ENCODE measurements around the gene SIGLEC9. TPM values are rescaled to one million over a fixed set of nuclear protein-coding genes. Genes with fewer than 3 reads are reported as not detected.

SIGLEC9 gene
- total RNA-seq, 1 experiment from 2014 or later = not detected

DNA sequence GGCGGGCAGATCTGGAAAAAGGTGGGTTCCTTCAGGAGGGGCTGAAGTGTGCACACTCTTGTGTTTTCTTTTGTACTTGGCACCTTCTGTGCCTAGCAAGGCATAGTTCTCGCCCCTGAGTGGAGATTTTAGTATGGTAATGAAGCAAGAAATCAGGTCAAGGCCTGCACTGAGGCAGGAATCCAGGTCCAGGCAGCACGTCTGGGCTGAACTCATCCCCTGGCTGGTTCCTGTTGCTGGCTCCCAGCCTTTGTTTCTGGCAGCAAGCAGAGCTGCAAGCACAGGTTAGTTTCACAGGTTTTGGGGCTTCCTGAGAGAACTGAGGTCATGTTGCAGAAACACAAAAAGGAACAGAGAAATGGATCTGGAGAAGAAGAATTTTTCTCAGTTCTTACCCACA is 38.6 kb downstream of the SIGLEC9 start:
- no peaks in the 10 kb centered on the region for H3K36me3 ChIP-seq (ENCODE audit: control insufficient read depth in 1 of 2, insufficient read depth in 2 of 2, low read length in 2 of 2)
- no peaks in the 10 kb centered on the region for H4K20me1 ChIP-seq (ENCODE audit: insufficient read depth)
- no peak overlapping the region for H3K4me3 ChIP-seq (replicated peaks in 1 of 2; ENCODE audit: low read depth in 1 of 2, low read length in 2 of 2)
- no peak overlapping the region for H3K27ac ChIP-seq (ENCODE audit: low read depth, low read length)
- H3K4me1 ChIP-seq (ENCODE audit: control insufficient read depth in 1 of 2, insufficient read depth in 2 of 2, low read length in 2 of 2) = peaks cover 0 to 6% of the 10 kb centered on the region in 2 experiments; a peak in 1 of 4 replicates
- no peak overlapping the region for H2AFZ ChIP-seq (ENCODE audit: low read depth, low read length, poor library complexity, severe bottlenecking)
- no peaks in the 10 kb centered on the region for H3K79me2 ChIP-seq (ENCODE audit: insufficient read depth, low read length)
- no peak overlapping the region for H3K9ac ChIP-seq (ENCODE audit: low read length)
- POLR2A ChIA-PET = no interaction called here
- no peaks in the 10 kb centered on the region for H3K9me2 ChIP-seq (ENCODE audit: insufficient read depth)
- CTCF ChIA-PET = no interaction called here
- intact Hi-C loops (cut with micrococcal nuclease) = no loop called here
- no peaks in the 10 kb centered on the region for H3K27me3 ChIP-seq (ENCODE audit: insufficient read depth, low read length)
- H3K4me2 ChIP-seq (ENCODE audit: low read length) = no peak overlapping the region
- ATAC-seq = no peak
- no peak for DNase-seq (ENCODE audit: low read depth, low spot score)
- no TSS peak for BruUV-seq (replicated peaks)
- RAD21 ChIA-PET (ENCODE audit: low non-redundant PET in 1 of 2, low total read pairs in 2 of 2, uncharacterized antibody in 2 of 2, unreplicated experiment in 2 of 2) = no interaction called here
- no peaks in the 10 kb centered on the region for H3K9me3 ChIP-seq (ENCODE audit: control insufficient read depth in 1 of 2, insufficient read depth in 1 of 2, low read depth in 1 of 2, low read length in 2 of 2)
- TF ChIP-seq EZH2phosphoT487 (IDR thresholded peaks at IDR 0.05; ENCODE audit: borderline replicate concordance) = no peak
- TF ChIP-seq SIN3A (IDR thresholded peaks at IDR 0.05; ENCODE audit: low read depth) = no peak
- no peak for TF ChIP-seq ZNF274 (IDR thresholded peaks at IDR 0.05; ENCODE audit: low read depth, low read length)
- no peak for TF ChIP-seq JUND (IDR thresholded peaks at IDR 0.05)
- no peak for TF ChIP-seq TCF7L2 (IDR thresholded peaks at IDR 0.05; ENCODE audit: borderline replicate concordance, extremely low read depth, insufficient read depth, insufficient read length)

GRCh38 chr19:51164215-51164614 is 39.5 kb downstream of the SIGLEC9 start:
- POLR2A ChIA-PET = no interaction called here
- no peak overlapping the region for H3K9ac ChIP-seq (ENCODE audit: low read length)
- DNase-seq (ENCODE audit: low read depth, low spot score) (no peak), ATAC-seq (no peak)
- H4K20me1 ChIP-seq (ENCODE audit: insufficient read depth) = no peaks in the 10 kb centered on the region
- BruUV-seq (replicated peaks) = no TSS peak
- H2AFZ ChIP-seq (ENCODE audit: low read depth, low read length, poor library complexity, severe bottlenecking) = peak overlapping the region; percentile 76
- H3K4me1 ChIP-seq (ENCODE audit: control insufficient read depth in 1 of 2, insufficient read depth in 2 of 2, low read length in 2 of 2) = peaks cover 0 to 6% of the 10 kb centered on the region in 2 experiments; a peak in 1 of 4 replicates
- no peaks in the 10 kb centered on the region for H3K36me3 ChIP-seq (ENCODE audit: control insufficient read depth in 1 of 2, insufficient read depth in 2 of 2, low read length in 2 of 2)
- CTCF ChIA-PET = no interaction called here
- H3K4me2 ChIP-seq (ENCODE audit: low read length) = no peak overlapping the region
- H3K27me3 ChIP-seq (ENCODE audit: insufficient read depth, low read length) = no peaks in the 10 kb centered on the region
- intact Hi-C loops (cut with micrococcal nuclease) = no loop called here
- TF ChIP-seq ELF1 (IDR thresholded peaks at IDR 0.05; ENCODE audit: borderline replicate concordance, low read depth) = no peak
- TF ChIP-seq FOSL1 (IDR thresholded peaks at IDR 0.05; ENCODE audit: low read depth) = no peak
- TF ChIP-seq EGR1 (IDR thresholded peaks at IDR 0.05; ENCODE audit: low read depth) = no peak
- no peak for TF ChIP-seq REST (IDR thresholded peaks at IDR 0.05; ENCODE audit: low read depth)
- no peak for TF ChIP-seq CBX3 (IDR thresholded peaks at IDR 0.05; ENCODE audit: low read depth)
- no peak for TF ChIP-seq EZH2phosphoT487 (IDR thresholded peaks at IDR 0.05; ENCODE audit: borderline replicate concordance)
- no peak for TF ChIP-seq TCF7L2 (IDR thresholded peaks at IDR 0.05; ENCODE audit: borderline replicate concordance, extremely low read depth, insufficient read depth, insufficient read length)
- no peak for TF ChIP-seq JUND (IDR thresholded peaks at IDR 0.05)
- TF ChIP-seq ZNF274 (IDR thresholded peaks at IDR 0.05; ENCODE audit: low read depth, low read length) = no peak
- H3K27ac ChIP-seq (ENCODE audit: low read depth, low read length) = no peak overlapping the region
- no peak overlapping the region for H3K4me3 ChIP-seq (replicated peaks in 1 of 2; ENCODE audit: low read depth in 1 of 2, low read length in 2 of 2)
- RAD21 ChIA-PET (ENCODE audit: low non-redundant PET in 1 of 2, low total read pairs in 2 of 2, uncharacterized antibody in 2 of 2, unreplicated experiment in 2 of 2) = no interaction called here
- H3K9me3 ChIP-seq (ENCODE audit: control insufficient read depth in 1 of 2, insufficient read depth in 1 of 2, low read depth in 1 of 2, low read length in 2 of 2) = no peaks in the 10 kb centered on the region
- no peaks in the 10 kb centered on the region for H3K79me2 ChIP-seq (ENCODE audit: insufficient read depth, low read length)
- H3K9me2 ChIP-seq (ENCODE audit: insufficient read depth) = no peaks in the 10 kb centered on the region

All from HCT116 (cell line).